ENCODE data around the gene C2CD2. TPM values are rescaled to one million over a fixed set of nuclear protein-coding genes. Genes with fewer than 3 reads are reported as not detected.
A peak's percentile ranks its signal among the peaks of the same experiment; 100 is the strongest.

C2CD2 gene
- polyA plus RNA-seq, 1 donor (not counting 4 experiments of a cell fraction or from before 2014, with no cell fraction given), result 39.9 TPM

DNA sequence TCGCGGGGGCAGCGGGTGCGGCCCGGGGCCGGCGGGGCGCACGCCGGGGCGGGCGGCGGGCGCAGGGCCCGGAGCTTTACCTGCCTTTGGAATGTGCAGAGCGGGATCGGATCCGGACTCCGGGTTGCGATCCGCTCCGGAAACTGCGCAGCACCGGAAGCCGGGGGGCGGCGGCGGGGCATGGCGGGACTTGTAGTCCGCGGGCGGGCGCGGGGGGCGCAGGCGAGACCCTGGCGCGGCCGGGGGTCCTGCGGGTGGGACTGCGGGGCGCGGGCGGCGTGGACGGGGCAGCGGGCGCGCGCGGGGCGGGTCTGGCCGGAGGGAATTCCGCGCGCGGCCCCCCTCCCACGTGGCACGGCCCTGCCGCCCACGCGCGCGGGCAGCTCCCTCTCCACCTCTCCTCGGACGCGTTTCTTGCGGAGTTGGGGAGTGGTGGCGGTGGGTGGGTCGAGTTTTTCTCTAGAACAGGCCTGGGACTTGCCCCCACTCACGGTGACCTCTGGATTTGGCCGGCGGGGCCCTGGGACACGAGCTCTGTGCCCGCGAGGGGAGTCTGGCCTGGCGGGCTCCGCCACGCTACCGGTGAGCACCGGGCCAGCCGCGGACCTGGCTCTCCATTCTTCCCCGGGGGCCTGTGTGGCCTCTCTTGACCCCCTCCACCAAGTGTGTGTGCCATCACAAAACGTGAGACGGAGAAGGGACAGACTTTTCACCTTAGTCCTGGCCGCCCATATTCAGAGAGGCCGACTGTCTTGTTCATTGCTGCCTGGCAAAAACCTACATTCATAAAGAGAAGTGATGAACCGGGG lies 74.4 kb downstream of the C2CD2 start, which contains the start of gene PRDM15:
Gene PRDM15 (minus strand): TSS at position 155 of the 809 bp plus-strand sequence. CDS start 18,981 bp downstream, outside the sequence.
- DNase-seq (ENCODE audit: low read depth, low spot score) (no peak), FAIRE-seq (no peak)
- Histone ChIP-seq H3K4me3 (ENCODE audit: control insufficient read depth in 2 of 3, extremely low read depth in 1 of 3, insufficient read depth in 2 of 3, low read depth in 1 of 3, low read length in 3 of 3) (peak within 1 kb of the TSS; percentile 54 to 90 (median 86)), H3K27me3 (ENCODE audit: control insufficient read depth, extremely low read depth, insufficient read depth, low read length) (no peaks in the 10 kb centered on the region), H3K79me2 (ENCODE audit: control insufficient read depth, insufficient read depth, low read length) (peaks cover 32% of the 10 kb centered on the region), H2AFZ (ENCODE audit: control insufficient read depth, low read length) (peak within 1 kb of the TSS; percentile 87), H3K9me3 (ENCODE audit: control insufficient read depth, low read depth, low read length) (no peaks in the 10 kb centered on the region), H4K20me1 (ENCODE audit: control insufficient read depth, extremely low read depth, insufficient read depth, low read length) (no peaks in the 10 kb centered on the region), H3K9me1 (ENCODE audit: control insufficient read depth, extremely low read depth, insufficient read depth, low read length) (no peaks in the 10 kb centered on the region), H3K4me1 (ENCODE audit: control insufficient read depth, extremely low read depth, insufficient read depth, low read length) (peaks cover 13% of the 10 kb centered on the region), H3K36me3 (ENCODE audit: control insufficient read depth in 2 of 2, extremely low read depth in 1 of 2, insufficient read depth in 2 of 2, low read length in 2 of 2) (no peaks in the 10 kb centered on the region), H3K9ac (ENCODE audit: control insufficient read depth, extremely low read depth, insufficient read depth, low read length) (peak within 1 kb of the TSS; percentile 93), H3K4me2 (ENCODE audit: control insufficient read depth, extremely low read depth, insufficient read depth, low read depth, low read length) (peak within 1 kb of the TSS; percentile 96), H3K27ac (ENCODE audit: control insufficient read depth, insufficient read depth, low read length) (peak within 1 kb of the TSS; percentile 80)
- dilution Hi-C loops (cut with MboI; ENCODE audit: extremely low pct_ligation_motif_present, low sequenced_read_pairs), result no loop called here
- TF ChIP-seq EZH2 (IDR thresholded peaks at IDR 0.05; ENCODE audit: low read length), result no peak
- TF ChIP-seq, protein P1, sequence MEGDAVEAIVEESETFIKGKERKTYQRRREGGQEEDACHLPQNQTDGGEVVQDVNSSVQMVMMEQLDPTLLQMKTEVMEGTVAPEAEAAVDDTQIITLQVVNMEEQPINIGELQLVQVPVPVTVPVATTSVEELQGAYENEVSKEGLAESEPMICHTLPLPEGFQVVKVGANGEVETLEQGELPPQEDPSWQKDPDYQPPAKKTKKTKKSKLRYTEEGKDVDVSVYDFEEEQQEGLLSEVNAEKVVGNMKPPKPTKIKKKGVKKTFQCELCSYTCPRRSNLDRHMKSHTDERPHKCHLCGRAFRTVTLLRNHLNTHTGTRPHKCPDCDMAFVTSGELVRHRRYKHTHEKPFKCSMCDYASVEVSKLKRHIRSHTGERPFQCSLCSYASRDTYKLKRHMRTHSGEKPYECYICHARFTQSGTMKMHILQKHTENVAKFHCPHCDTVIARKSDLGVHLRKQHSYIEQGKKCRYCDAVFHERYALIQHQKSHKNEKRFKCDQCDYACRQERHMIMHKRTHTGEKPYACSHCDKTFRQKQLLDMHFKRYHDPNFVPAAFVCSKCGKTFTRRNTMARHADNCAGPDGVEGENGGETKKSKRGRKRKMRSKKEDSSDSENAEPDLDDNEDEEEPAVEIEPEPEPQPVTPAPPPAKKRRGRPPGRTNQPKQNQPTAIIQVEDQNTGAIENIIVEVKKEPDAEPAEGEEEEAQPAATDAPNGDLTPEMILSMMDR (optimal IDR thresholded peaks at IDR 0.05 in 1 of 3, IDR thresholded peaks at IDR 0.05 in 1 of 3, conservative IDR thresholded peaks at IDR 0.05 in 1 of 3; ENCODE audit: extremely low read depth in 1 of 3, insufficient read depth in 2 of 3, low read length in 3 of 3), result no peak

DNA sequence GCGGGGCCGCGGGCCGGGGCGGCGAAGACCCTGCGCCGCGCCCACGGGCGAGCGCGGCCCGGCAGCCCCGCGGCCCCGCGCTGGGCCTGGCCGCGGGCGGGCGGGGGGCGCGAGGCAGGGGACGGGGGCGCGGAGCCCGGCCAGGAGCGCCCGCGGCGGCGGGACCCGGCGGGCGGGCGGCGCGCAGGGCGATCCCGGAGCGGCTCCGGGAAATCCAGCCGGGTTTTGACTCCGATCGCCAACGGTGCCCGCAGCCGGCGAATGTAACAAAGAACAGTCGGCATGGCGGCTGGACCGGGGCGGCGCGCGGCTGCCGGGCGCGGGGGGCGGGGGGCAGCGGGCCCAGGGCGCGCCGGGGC lies 75.0 kb downstream of the C2CD2 start:
- no peak overlapping the region for H3K4me2 ChIP-seq (ENCODE audit: control insufficient read depth, extremely low read depth, insufficient read depth, low read depth, low read length)
- peak overlapping the region; percentile 54 to 90 (median 77) for H3K4me3 ChIP-seq (ENCODE audit: control insufficient read depth in 2 of 3, extremely low read depth in 1 of 3, insufficient read depth in 2 of 3, low read depth in 1 of 3, low read length in 3 of 3)
- H3K27me3 ChIP-seq (ENCODE audit: control insufficient read depth, extremely low read depth, insufficient read depth, low read length), result no peaks in the 10 kb centered on the region
- peaks cover 13% of the 10 kb centered on the region for H3K4me1 ChIP-seq (ENCODE audit: control insufficient read depth, extremely low read depth, insufficient read depth, low read length)
- no peak for TF ChIP-seq EZH2 (IDR thresholded peaks at IDR 0.05; ENCODE audit: low read length)
- TF ChIP-seq, protein P1 (optimal IDR thresholded peaks at IDR 0.05 in 1 of 3, IDR thresholded peaks at IDR 0.05 in 1 of 3, conservative IDR thresholded peaks at IDR 0.05 in 1 of 3; ENCODE audit: extremely low read depth in 1 of 3, insufficient read depth in 2 of 3, low read length in 3 of 3), result no peak
- peak overlapping the region; percentile 66 for H3K27ac ChIP-seq (ENCODE audit: control insufficient read depth, insufficient read depth, low read length)
- H4K20me1 ChIP-seq (ENCODE audit: control insufficient read depth, extremely low read depth, insufficient read depth, low read length), result no peaks in the 10 kb centered on the region
- peak overlapping the region; percentile 88 for H3K9ac ChIP-seq (ENCODE audit: control insufficient read depth, extremely low read depth, insufficient read depth, low read length)
- FAIRE-seq (no peak), DNase-seq (ENCODE audit: low read depth, low spot score) (no peak)
- H3K9me3 ChIP-seq (ENCODE audit: control insufficient read depth, low read depth, low read length), result no peaks in the 10 kb centered on the region
- no peaks in the 10 kb centered on the region for H3K9me1 ChIP-seq (ENCODE audit: control insufficient read depth, extremely low read depth, insufficient read depth, low read length)
- H3K36me3 ChIP-seq (ENCODE audit: control insufficient read depth in 2 of 2, extremely low read depth in 1 of 2, insufficient read depth in 2 of 2, low read length in 2 of 2), result no peaks in the 10 kb centered on the region
- peaks cover 35% of the 10 kb centered on the region for H3K79me2 ChIP-seq (ENCODE audit: control insufficient read depth, insufficient read depth, low read length)
- dilution Hi-C loops (cut with MboI; ENCODE audit: extremely low pct_ligation_motif_present, low sequenced_read_pairs), result no loop called here
- no peak overlapping the region for H2AFZ ChIP-seq (ENCODE audit: control insufficient read depth, low read length)
